PC-9 (cell line): ENCODE measurements around the gene KCNF1.
A peak's percentile ranks its signal among the peaks of the same experiment; 100 is the strongest.

Experiments used
- CTCF ChIP-seq: fragments of 200-600 bp; sonication (generic); conservative IDR thresholded peaks from 2 replicates; pipeline ENCODE4 v1.6.1; 2017; ENCODE audit warnings: mixed run types, antibody characterized with exemption, mild to moderate bottlenecking, moderate library complexity
- EZH2 ChIP-seq: fragments of 200-600 bp; sonication (generic); IDR thresholded peaks from 2 replicates; pipeline ENCODE4 v1.8.0; 2017; ENCODE audit warnings: antibody characterized with exemption, low read depth

- TF ChIP-seq EZH2 (no peak), CTCF (peak; percentile 15; the same call in 1 of the 2 replicates)
Measured at GRCh38 chr2:10935953-10936942, 24.5 kb downstream of the KCNF1 start.
